Naive thymus-derived CD8-positive, alpha-beta T cell (primary cell): ENCODE measurements around the gene PLCH2. TPM values are rescaled to one million over a fixed set of nuclear protein-coding genes. Genes with fewer than 3 reads are reported as not detected.
"Not testable (repeated sequence)": the region's sequence is repeated elsewhere in the genome, so short reads cannot be mapped to it uniquely, and the experiment has no call there.

ENCODE experiments used
- ATAC-seq, 2 donors: fragments of 150-1000 bp; cut with Tn5 transposase in 1 of 2; sonication (Bioruptor Pico), chemical (Tn5 transposase) in 1 of 2; 1 replicate in 1 of 2; 2 replicates in 1 of 2; pipeline ENCODE4 v1.10.0; 2021; ENCODE audit warnings: mild to moderate bottlenecking in 2 of 2, moderate library complexity in 2 of 2
- POLR2A ChIA-PET: fragments of 350-600 bp; sonication (Branson Sonifier 250); formaldehyde crosslinking; loops from one replicate; lab custom pipeline; 2021; ENCODE audit warnings: antibody characterized with exemption; lab: Charles Lee
- DNase-seq, 10 donors: peaks; one replicate each; pipeline versions ENCODE4 v3.0.0 to v3.0.0-alpha.2; 2020 to 2022
- H3K27ac Mint-ChIP-seq, 10 donors: one replicate each; pipeline ENCODE4 v1.8.0; 2020 to 2022; ENCODE audit warnings: mild to moderate bottlenecking in 10 of 10, mixed read lengths in 10 of 10, moderate library complexity in 4 of 10, inconsistent platforms in 1 of 10
- H3K27me3 Mint-ChIP-seq, 5 donors: one replicate each; pipeline ENCODE4 v1.8.0; 2021 to 2022; ENCODE audit warnings: mixed read lengths in 5 of 5
- H3K36me3 Mint-ChIP-seq, 3 donors: one replicate each; pipeline ENCODE4 v1.8.0; 2020 to 2022; ENCODE audit warnings: mixed read lengths in 3 of 3, mild to moderate bottlenecking in 2 of 3, inconsistent platforms in 1 of 3
- H3K4me1 Mint-ChIP-seq, 4 donors: one replicate each; pipeline ENCODE4 v1.8.0; 2021 to 2022; ENCODE audit warnings: mixed read lengths in 4 of 4
- H3K4me3 Mint-ChIP-seq, 10 donors: one replicate each; pipeline ENCODE4 v1.8.0; 2020 to 2022; ENCODE audit warnings: mild to moderate bottlenecking in 10 of 10, mixed read lengths in 10 of 10, moderate library complexity in 6 of 10, inconsistent platforms in 1 of 10
- H3K9me3 Mint-ChIP-seq, 9 donors: one replicate each; pipeline ENCODE4 v1.8.0; 2020 to 2022; ENCODE audit warnings: mixed read lengths in 9 of 9, mild to moderate bottlenecking in 3 of 9, inconsistent platforms in 1 of 9, moderate library complexity in 1 of 9
- polyA plus RNA-seq, 3 donors: library from polyadenylated mRNA; unstranded; fragments of 300-500 nt; fragmentation: Illumina TruSeq; gene quantifications; one replicate each; pipeline ENCODE4 v1.2.3, GENCODE V29; 2021
- total RNA-seq, 8 experiments: library from RNA in 2 of 8; stranded (reverse) in 2 of 8; gene quantifications; one replicate each; pipeline ENCODE4 v1.2.3 and lab custom pipeline; 2021 to 2026

The PLCH2 gene
- total and polyA plus RNA-seq, 5 experiments from 2014 or later: 0.37 to 16.4 (median 0.52) TPM

- DNase-seq (peak; percentile 83 to 93 (median 88)), ATAC-seq (peak; percentile 47 to 54)
- H3K4me1 Mint-ChIP-seq: peaks cover 7 to 49% (median 37%) of the 10 kb centered on the region in 4 donors
- H3K27ac Mint-ChIP-seq: peak overlapping the region in 6 of 10 donors; percentile 10 to 99 (median 98)
- peak overlapping the region; percentile 57 to 96 (median 92) for H3K4me3 Mint-ChIP-seq
- no peaks in the 10 kb centered on the region for H3K27me3 Mint-ChIP-seq
- POLR2A ChIA-PET: interaction anchor here (0.9 to 13.3 kb wide), 21 partner anchors 10 to 356 kb away, joined by 3 to 528 read pairs (median 6); partner anchors contain the start of genes FAAP20, HES5, MORN1 and PANK4
- H3K36me3 Mint-ChIP-seq: no peaks in the 10 kb centered on the region
- H3K9me3 Mint-ChIP-seq: no peaks in the 10 kb centered on the region
Observed at GRCh38 chr1:2545754-2546514, 69.8 kb downstream of the PLCH2 start.

GRCh38 chr1:2546515-2547209 lies 70.6 kb downstream of the PLCH2 start:
- Mint-ChIP-seq H3K27me3 (no peaks in the 10 kb centered on the region), H3K4me3 (peak overlapping the region; percentile 86 to 96 (median 93)), H3K4me1 (peaks cover 6 to 50% (median 36%) of the 10 kb centered on the region in 4 donors), H3K27ac (peak overlapping the region; percentile 93 to 99 (median 98)), H3K36me3 (no peaks in the 10 kb centered on the region), H3K9me3 (no peaks in the 10 kb centered on the region)
- DNase-seq (peak; percentile 64 to 93 (median 84)), ATAC-seq (peak; percentile 48 to 58)
- POLR2A ChIA-PET: interaction anchor here (0.9 to 13.3 kb wide), 28 partner anchors 9 to 357 kb away, joined by 3 to 528 read pairs (median 8); partner anchors contain the start of genes FAAP20, HES5, MORN1 and PANK4

GRCh38 chr1:2547210-2548067 lies 71.3 kb downstream of the PLCH2 start:
- Mint-ChIP-seq H3K4me3 (peak overlapping the region; percentile 86 to 96 (median 93)), H3K27me3 (no peaks in the 10 kb centered on the region), H3K9me3 (no peaks in the 10 kb centered on the region), H3K4me1 (peaks cover 6 to 45% (median 36%) of the 10 kb centered on the region in 4 donors), H3K36me3 (no peaks in the 10 kb centered on the region), H3K27ac (peak overlapping the region; percentile 93 to 99 (median 98))
- peak; percentile 20 to 36 for ATAC-seq
- DNase-seq: peak in 9 of 10 donors; percentile 34 to 75 (median 53)
- POLR2A ChIA-PET: interaction anchor here (0.8 to 13.3 kb wide), 25 partner anchors 9 to 352 kb away, joined by 3 to 528 read pairs (median 10); partner anchors contain the start of genes FAAP20, HES5, MORN1 and PANK4

GRCh38 chr1:2548068-2548589 lies 72.0 kb downstream of the PLCH2 start:
- Mint-ChIP-seq H3K27ac (peak overlapping the region; percentile 96 to 99 (median 98)), H3K36me3 (no peaks in the 10 kb centered on the region), H3K9me3 (no peaks in the 10 kb centered on the region), H3K4me3 (peak overlapping the region; percentile 86 to 96 (median 93)), H3K4me1 (peaks cover 6 to 45% (median 36%) of the 10 kb centered on the region in 4 donors), H3K27me3 (no peaks in the 10 kb centered on the region)
- ATAC-seq (peak; percentile 20 to 22), DNase-seq (peak; percentile 62 to 89 (median 79))
- POLR2A ChIA-PET: interaction anchor here (0.7 to 13.3 kb wide), 29 partner anchors 8 to 353 kb away, joined by 3 to 528 read pairs (median 10); partner anchors contain the start of genes FAAP20, HES5, MORN1 and PANK4

GRCh38 chr1:2549367-2550029 lies 73.4 kb downstream of the PLCH2 start:
- not testable (repeated sequence) for DNase-seq, H3K36me3 Mint-ChIP-seq, H3K9me3 Mint-ChIP-seq, H3K27me3 Mint-ChIP-seq, ATAC-seq
- POLR2A ChIA-PET: interaction anchor here (0.7 to 13.3 kb wide), 12 partner anchors 12 to 158 kb away, joined by 3 to 528 read pairs (median 14); partner anchors contain the start of genes HES5, MORN1, PANK4 and PRXL2B
- Mint-ChIP-seq H3K27ac (peak overlapping the region; percentile 96 to 99 (median 98)), H3K4me3 (peak overlapping the region in 8 of 10 donors; percentile 52 to 96 (median 92)), H3K4me1 (peaks cover 9 to 45% (median 34%) of the 10 kb centered on the region in 4 donors)

GRCh38 chr1:2550309-2550861 lies 74.3 kb downstream of the PLCH2 start:
- H3K27ac Mint-ChIP-seq: peak overlapping the region in 8 of 10 donors; percentile 79 to 97 (median 84)
- ATAC-seq, H3K36me3 Mint-ChIP-seq, H3K27me3 Mint-ChIP-seq, DNase-seq, H3K9me3 Mint-ChIP-seq: not testable (repeated sequence)
- peaks cover 14 to 45% (median 39%) of the 10 kb centered on the region in 4 donors for H3K4me1 Mint-ChIP-seq
- POLR2A ChIA-PET: interaction anchor here (7.4 to 13.3 kb wide), 2 partner anchors 20 to 35 kb away, joined by 139 to 528 read pairs; partner anchors contain the start of genes HES5, PANK4 and PRXL2B
- peak overlapping the region in 1 of 10 donors; percentile 40 for H3K4me3 Mint-ChIP-seq

GRCh38 chr1:2551544-2551943 lies 75.5 kb downstream of the PLCH2 start:
- POLR2A ChIA-PET, H3K27me3 Mint-ChIP-seq, DNase-seq, ATAC-seq, H3K9me3 Mint-ChIP-seq, H3K4me3 Mint-ChIP-seq, H3K36me3 Mint-ChIP-seq: not testable (repeated sequence)
- Mint-ChIP-seq H3K27ac (peak overlapping the region in 8 of 10 donors; percentile 65 to 96 (median 81)), H3K4me1 (peaks cover 17 to 52% (median 50%) of the 10 kb centered on the region in 4 donors)

- POLR2A ChIA-PET: no interaction called here
Observed at GRCh38 chr1:2552189-2552588, 76.1 kb downstream of the PLCH2 start.

GRCh38 chr1:2553076-2553475 lies 77.0 kb downstream of the PLCH2 start:
- H3K27me3 Mint-ChIP-seq, H3K27ac Mint-ChIP-seq, H3K4me3 Mint-ChIP-seq, H3K36me3 Mint-ChIP-seq, ATAC-seq, H3K9me3 Mint-ChIP-seq, POLR2A ChIA-PET, DNase-seq: not testable (repeated sequence)
- peaks cover 19 to 57% (median 53%) of the 10 kb centered on the region in 4 donors for H3K4me1 Mint-ChIP-seq

More at GRCh38 chr1:2552189-2552588, 76.1 kb downstream of the PLCH2 start:
- Mint-ChIP-seq H3K4me3 (no peak overlapping the region), H3K27ac (peak overlapping the region in 8 of 10 donors; percentile 9 to 83 (median 50)), H3K4me1 (peaks cover 16 to 52% (median 50%) of the 10 kb centered on the region in 4 donors), H3K27me3 (no peaks in the 10 kb centered on the region), H3K9me3 (no peaks in the 10 kb centered on the region), H3K36me3 (peaks cover 0 to 4% (median 0%) of the 10 kb centered on the region in 3 donors)
- no peak for ATAC-seq
- no peak for DNase-seq

GRCh38 chr1:2553871-2554620 lies 78.0 kb downstream of the PLCH2 start:
- ATAC-seq (no peak), DNase-seq (peak in 1 of 10 donors; percentile 62)
- Mint-ChIP-seq H3K27me3 (no peaks in the 10 kb centered on the region), H3K36me3 (peaks cover 0 to 6% (median 4%) of the 10 kb centered on the region in 3 donors), H3K4me3 (peak overlapping the region in 7 of 10 donors; percentile 6 to 98 (median 54)), H3K4me1 (peaks cover 18 to 58% (median 54%) of the 10 kb centered on the region in 4 donors), H3K9me3 (no peaks in the 10 kb centered on the region), H3K27ac (peak overlapping the region in 8 of 10 donors; percentile 76 to 99 (median 95))
- POLR2A ChIA-PET: interaction anchor here (0.5 to 11.9 kb wide), 7 partner anchors 7 to 284 kb away, joined by 5 to 408 read pairs (median 22); partner anchors contain the start of genes PANK4, PEX10 and PRXL2B
